Mesenteric fat pad (tissue), 1 donor: ENCODE results near the gene FAM187B. TPM values are rescaled to one million over a fixed set of nuclear protein-coding genes. Genes with fewer than 3 reads are reported as not detected.

ENCODE experiments used
- DNase-seq: peaks from one replicate; pipeline ENCODE4 v3.0.0-alpha.2; 2020; ENCODE audit warnings: low spot score
- long read RNA-seq: library from polyadenylated mRNA; unstranded; transcript quantifications from one replicate; pipeline ENCODE4 v2.0.0, GENCODE V29; 2020
- total RNA-seq: library from RNA; stranded (reverse); fragmentation: NEBNext Ultra II Directional; extraction: Animal tissue kit (Norgen Biotek cat#: 25700); gene quantifications from one replicate; pipeline ENCODE4 v1.2.1, GENCODE V29; 2021
- donor health status: DM: yes; HTN: yes; CAD: no.

The FAM187B gene
- total RNA-seq: not detected
- long read RNA-seq: 0 reads

GRCh38 chr19:35228177-35228930 lies at the start of gene FAM187B:
Gene FAM187B, minus strand, starts transcription at chr19:35228739. Its CDS starts 59 bp downstream, at chr19:35228680.
- peak; percentile 75 for DNase-seq

GRCh38 chr19:35276706-35277281 lies 48.3 kb upstream of the FAM187B start:
- DNase-seq: no peak

GRCh38 chr19:35274323-35274722 lies 45.8 kb upstream of the FAM187B start:
- no peak for DNase-seq

GRCh38 chr19:35273686-35274259 lies 45.2 kb upstream of the FAM187B start:
- no peak for DNase-seq

- no peak for DNase-seq
Observed at GRCh38 chr19:35272954-35273649, 44.6 kb upstream of the FAM187B start.

- no peak for DNase-seq
Observed at GRCh38 chr19:35272122-35272719, 43.7 kb upstream of the FAM187B start.

GRCh38 chr19:35271546-35271945 lies 43.0 kb upstream of the FAM187B start:
- no peak for DNase-seq

GRCh38 chr19:35270381-35270811 lies 41.9 kb upstream of the FAM187B start:
- DNase-seq: no peak

- DNase-seq: peak; percentile 95
Observed at GRCh38 chr19:35269438-35270117, 41.0 kb upstream of the FAM187B start.

- no peak for DNase-seq
Observed at GRCh38 chr19:35268536-35269437, 40.2 kb upstream of the FAM187B start, which contains the start of gene USF2. Gene USF2, plus strand, starts transcription at chr19:35268962. Its CDS starts 140 bp downstream, at chr19:35269102.

GRCh38 chr19:35267818-35268535 lies 39.4 kb upstream of the FAM187B start:
- peak; percentile 95 for DNase-seq

GRCh38 chr19:35267353-35267817 lies 38.8 kb upstream of the FAM187B start:
- peak; percentile 91 for DNase-seq

GRCh38 chr19:35266520-35267352 lies 38.2 kb upstream of the FAM187B start:
- peak; percentile 88 for DNase-seq

- peak; percentile 57 for DNase-seq
Observed at GRCh38 chr19:35265900-35266519, 37.5 kb upstream of the FAM187B start.

- peak; percentile 79 for DNase-seq
Observed at GRCh38 chr19:35265126-35265899, 36.8 kb upstream of the FAM187B start.

- peak; percentile 69 for DNase-seq
Observed at GRCh38 chr19:35264268-35265125, 36.0 kb upstream of the FAM187B start.
